ENCODE results near the gene FMN2. TPM values are rescaled to one million over a fixed set of nuclear protein-coding genes. Genes with fewer than 3 reads are reported as not detected.

Gene FMN2
- total RNA-seq, 2 donors from 2014 or later = 0.26 to 0.33 TPM

DNA sequence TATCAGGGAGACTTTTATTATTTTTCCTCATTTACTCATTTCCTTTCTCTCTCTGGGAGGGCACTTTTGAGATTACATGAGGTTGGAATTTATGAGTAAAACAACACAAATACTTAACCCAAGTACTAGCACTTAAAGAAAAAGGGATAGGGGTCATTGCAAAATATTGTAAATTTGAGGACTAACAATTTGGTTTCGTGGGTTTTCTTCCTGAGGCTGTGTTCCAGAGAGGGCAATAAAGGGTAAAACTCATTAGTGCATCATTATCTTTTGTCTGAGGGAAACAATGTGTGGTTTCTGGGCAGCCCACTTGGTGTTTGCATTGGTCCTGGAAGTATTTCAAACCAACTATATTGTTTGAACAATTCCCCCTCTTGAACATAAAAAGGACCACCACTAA, 423.8 kb downstream of the FMN2 start:
- no peak overlapping the region for H3K4me3 ChIP-seq
- ATAC-seq = no peak
- H3K27ac ChIP-seq = no peak overlapping the region
- no peaks in the 10 kb centered on the region for H3K9me3 ChIP-seq
- no peak for DNase-seq
- no peaks in the 10 kb centered on the region for H3K27me3 ChIP-seq
- intact Hi-C loops (cut with DNase I) = no loop called here
- 19 to 38% methylated on average over 1 of the region's 1 CpG for WGBS, 2 donors
- TF ChIP-seq, protein P1, sequence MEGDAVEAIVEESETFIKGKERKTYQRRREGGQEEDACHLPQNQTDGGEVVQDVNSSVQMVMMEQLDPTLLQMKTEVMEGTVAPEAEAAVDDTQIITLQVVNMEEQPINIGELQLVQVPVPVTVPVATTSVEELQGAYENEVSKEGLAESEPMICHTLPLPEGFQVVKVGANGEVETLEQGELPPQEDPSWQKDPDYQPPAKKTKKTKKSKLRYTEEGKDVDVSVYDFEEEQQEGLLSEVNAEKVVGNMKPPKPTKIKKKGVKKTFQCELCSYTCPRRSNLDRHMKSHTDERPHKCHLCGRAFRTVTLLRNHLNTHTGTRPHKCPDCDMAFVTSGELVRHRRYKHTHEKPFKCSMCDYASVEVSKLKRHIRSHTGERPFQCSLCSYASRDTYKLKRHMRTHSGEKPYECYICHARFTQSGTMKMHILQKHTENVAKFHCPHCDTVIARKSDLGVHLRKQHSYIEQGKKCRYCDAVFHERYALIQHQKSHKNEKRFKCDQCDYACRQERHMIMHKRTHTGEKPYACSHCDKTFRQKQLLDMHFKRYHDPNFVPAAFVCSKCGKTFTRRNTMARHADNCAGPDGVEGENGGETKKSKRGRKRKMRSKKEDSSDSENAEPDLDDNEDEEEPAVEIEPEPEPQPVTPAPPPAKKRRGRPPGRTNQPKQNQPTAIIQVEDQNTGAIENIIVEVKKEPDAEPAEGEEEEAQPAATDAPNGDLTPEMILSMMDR (IDR thresholded peaks at IDR 0.05) = no peak
- TF ChIP-seq POLR2A (IDR thresholded peaks at IDR 0.05) = no peak
- no peaks in the 10 kb centered on the region for H3K4me1 ChIP-seq
- H3K36me3 ChIP-seq (replicated peaks in 1 of 2; ENCODE audit: insufficient read depth in 1 of 2, low read depth in 2 of 2) = no peaks in the 10 kb centered on the region

DNA sequence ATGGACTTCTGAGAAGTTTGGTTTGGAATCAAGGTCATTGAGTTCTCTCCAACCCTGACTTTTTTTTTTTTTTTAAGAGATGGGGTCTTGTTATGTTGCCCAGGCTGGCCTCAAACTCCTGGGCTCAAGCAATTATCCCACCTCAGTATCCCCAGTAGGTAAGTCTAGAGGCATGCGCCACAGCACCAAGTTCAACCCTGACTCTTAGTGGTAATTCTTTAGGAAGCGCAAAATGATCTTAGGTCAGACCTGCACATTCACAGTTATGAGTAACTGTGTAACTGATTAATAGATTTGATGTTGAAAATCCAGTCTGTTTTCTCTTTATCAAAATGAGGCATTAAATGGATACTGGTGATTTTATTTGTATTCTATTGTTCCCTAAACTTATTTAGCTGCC, 424.4 kb downstream of the FMN2 start:
- no peak overlapping the region for H3K27ac ChIP-seq
- ATAC-seq (no peak), DNase-seq (no peak)
- no peaks in the 10 kb centered on the region for H3K9me3 ChIP-seq
- TF ChIP-seq, protein P1 (IDR thresholded peaks at IDR 0.05) = no peak
- TF ChIP-seq POLR2A (IDR thresholded peaks at IDR 0.05) = no peak
- H3K4me3 ChIP-seq = no peak overlapping the region
- intact Hi-C loops (cut with DNase I) = no loop called here
- no peaks in the 10 kb centered on the region for H3K27me3 ChIP-seq
- no peaks in the 10 kb centered on the region for H3K4me1 ChIP-seq
- WGBS, 2 donors = 82 to 88% methylated on average over 2 of the region's 2 CpGs
- H3K36me3 ChIP-seq (replicated peaks in 1 of 2; ENCODE audit: insufficient read depth in 1 of 2, low read depth in 2 of 2) = no peaks in the 10 kb centered on the region

DNA sequence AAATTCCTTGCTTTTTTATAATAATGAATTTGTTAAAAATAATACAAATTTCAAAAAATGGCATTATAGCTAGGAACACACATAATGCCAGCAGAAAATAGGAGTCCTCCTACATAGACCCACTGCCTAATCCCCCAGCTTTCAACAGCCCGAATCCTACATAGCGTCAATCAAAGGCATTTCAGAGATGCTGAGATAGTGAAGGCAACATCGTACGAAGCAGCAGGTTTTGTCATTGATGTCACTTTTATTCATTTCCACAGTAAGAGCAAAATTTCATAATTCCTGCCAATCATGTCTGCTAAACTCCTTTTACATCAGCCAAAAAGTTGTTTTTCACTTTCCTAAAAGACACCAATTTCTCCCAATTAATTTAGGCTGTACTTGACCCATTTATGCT, 426.2 kb downstream of the FMN2 start:
- ATAC-seq (no peak), DNase-seq (no peak)
- no peak overlapping the region for H3K27ac ChIP-seq
- H3K36me3 ChIP-seq (replicated peaks in 1 of 2; ENCODE audit: insufficient read depth in 1 of 2, low read depth in 2 of 2) = no peaks in the 10 kb centered on the region
- WGBS, 2 donors = 53 to 63% methylated on average over 4 of the region's 4 CpGs
- TF ChIP-seq, protein P1 (IDR thresholded peaks at IDR 0.05) = no peak
- no peak for TF ChIP-seq POLR2A (IDR thresholded peaks at IDR 0.05)
- no peaks in the 10 kb centered on the region for H3K9me3 ChIP-seq
- intact Hi-C loops (cut with DNase I) = no loop called here
- H3K4me1 ChIP-seq = peaks cover 6% of the 10 kb centered on the region
- H3K4me3 ChIP-seq = no peak overlapping the region
- H3K27me3 ChIP-seq = no peaks in the 10 kb centered on the region

DNA sequence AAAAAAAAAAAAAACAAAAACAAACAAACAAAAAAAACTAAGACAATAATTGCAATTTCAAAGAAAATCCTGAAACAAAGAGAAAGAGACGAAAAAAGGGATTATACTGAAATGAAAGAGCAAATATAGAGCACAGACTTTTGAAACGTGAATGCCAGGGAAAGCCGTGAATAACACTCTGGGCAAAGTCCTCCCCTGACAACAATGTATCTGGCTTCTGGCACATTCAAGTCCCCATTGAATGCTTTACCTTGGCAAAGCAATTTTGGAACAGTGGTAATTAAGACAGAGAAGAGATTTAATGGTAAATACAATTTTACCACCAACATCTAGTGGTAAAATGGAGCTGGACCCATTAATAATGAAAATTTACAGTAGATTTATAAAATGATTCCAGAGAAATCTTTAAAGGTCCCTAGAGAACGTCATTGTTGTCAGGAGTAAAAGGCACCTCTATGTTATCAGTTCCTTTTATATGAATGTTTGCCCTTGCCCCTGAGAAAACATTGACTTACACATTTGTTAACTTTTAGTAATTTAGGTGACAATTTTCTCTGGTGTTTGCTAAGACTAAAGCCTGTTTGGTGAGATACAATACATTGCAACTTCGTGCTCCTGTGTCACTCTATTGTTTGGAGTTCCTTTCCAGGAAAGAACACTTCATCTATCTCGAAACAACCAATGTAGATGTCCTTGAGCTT, 430.6 kb downstream of the FMN2 start:
- Histone ChIP-seq H3K4me3 (no peak overlapping the region), H3K9me3 (no peaks in the 10 kb centered on the region), H3K27ac (no peak overlapping the region), H3K4me1 (peaks cover 6% of the 10 kb centered on the region), H3K36me3 (replicated peaks in 1 of 2; ENCODE audit: insufficient read depth in 1 of 2, low read depth in 2 of 2) (no peaks in the 10 kb centered on the region), H3K27me3 (no peaks in the 10 kb centered on the region)
- intact Hi-C loops (cut with DNase I) = no loop called here
- WGBS, 2 donors = 15 to 17% methylated on average over 6 of the region's 6 CpGs
- no peak for DNase-seq
- no peak for ATAC-seq
- TF ChIP-seq, protein P1 (IDR thresholded peaks at IDR 0.05) = no peak
- no peak for TF ChIP-seq POLR2A (IDR thresholded peaks at IDR 0.05)

All from body of pancreas (tissue), 4 donors.